Measurements from ENCODE around the gene LPIN1.
"Not testable (repeated sequence)": the region's sequence is repeated elsewhere in the genome, so short reads cannot be mapped to it uniquely, and the experiment has no call there.

LPIN1 gene

GRCh38 chr2:11836647-11837219 lies 90.3 kb downstream of the LPIN1 start:
- intact Hi-C loops (cut with DNase I), result no loop called here
- DNase-seq, result peak in 1 of 42 donors; percentile 8

- intact Hi-C loops (cut with DNase I), result no loop called here
- peak in 1 of 42 donors; percentile 6 for DNase-seq
These were observed 91.7 kb downstream of the LPIN1 start for GRCh38 chr2:11837875-11838734.

- intact Hi-C loops (cut with DNase I), result loop anchor here (5.0 kb wide), 1 partner anchor 862 kb away; no protein-coding TSS in a partner anchor
- DNase-seq, result peak in 1 of 42 donors; percentile 1
These were observed 93.5 kb downstream of the LPIN1 start for GRCh38 chr2:11839916-11840315.

- intact Hi-C loops (cut with DNase I), result loop anchor here (5.0 kb wide), 1 partner anchor 860 kb away; no protein-coding TSS in a partner anchor
- DNase-seq, result peak in 11 of 42 donors; percentile 16 to 60 (median 29)
These were observed 95.9 kb downstream of the LPIN1 start for GRCh38 chr2:11842336-11842735.

- intact Hi-C loops (cut with DNase I), result loop anchor here (5.0 kb wide), 1 partner anchor 858 kb away; no protein-coding TSS in a partner anchor
- DNase-seq, result not testable (repeated sequence)
These were observed 98.4 kb downstream of the LPIN1 start for GRCh38 chr2:11844798-11845197.

GRCh38 chr2:11847935-11848334 lies 101.5 kb downstream of the LPIN1 start:
- DNase-seq; intact Hi-C loops (cut with DNase I): not testable (repeated sequence)

GRCh38 chr2:11850082-11850481 lies 103.7 kb downstream of the LPIN1 start:
- intact Hi-C loops (cut with DNase I), result no loop called here
- DNase-seq, result peak; percentile 63 to 92 (median 84)

GRCh38 chr2:11852526-11853196 lies 106.2 kb downstream of the LPIN1 start:
- intact Hi-C loops (cut with DNase I), result no loop called here
- DNase-seq, result peak in 3 of 42 donors; percentile 18 to 49 (median 23)

GRCh38 chr2:11853197-11853588 lies 106.8 kb downstream of the LPIN1 start:
- intact Hi-C loops (cut with DNase I), result no loop called here

GRCh38 chr2:11855064-11855760 lies 108.8 kb downstream of the LPIN1 start:
- DNase-seq, result no peak
- intact Hi-C loops (cut with DNase I), result no loop called here

More at GRCh38 chr2:11853197-11853588, 106.8 kb downstream of the LPIN1 start:
- DNase-seq, result no peak

- no peak for DNase-seq
- intact Hi-C loops (cut with DNase I), result no loop called here
These were observed 109.7 kb downstream of the LPIN1 start for GRCh38 chr2:11856095-11856494.

- intact Hi-C loops (cut with DNase I), result no loop called here
- DNase-seq, result no peak
These were observed 112.5 kb downstream of the LPIN1 start for GRCh38 chr2:11858883-11859282.

GRCh38 chr2:11859975-11860374 lies 113.5 kb downstream of the LPIN1 start:
- intact Hi-C loops (cut with DNase I), result loop anchor here (10.0 kb wide), 2 partner anchors 855 to 1145 kb away; partner anchors contain the start of gene TRIB2

GRCh38 chr2:11861044-11861443 lies 114.6 kb downstream of the LPIN1 start:
- intact Hi-C loops (cut with DNase I), result loop anchor here (10.0 kb wide), 2 partner anchors 854 to 1144 kb away; partner anchors contain the start of gene TRIB2
- DNase-seq, result peak in 1 of 42 donors; percentile 12

More at GRCh38 chr2:11859975-11860374, 113.5 kb downstream of the LPIN1 start:
- DNase-seq, result not testable (repeated sequence)

- intact Hi-C loops (cut with DNase I), result loop anchor here (10.0 kb wide), 2 partner anchors 853 to 1143 kb away; partner anchors contain the start of gene TRIB2
- DNase-seq, result peak in 1 of 42 donors; percentile 36
These were observed 115.6 kb downstream of the LPIN1 start for GRCh38 chr2:11862049-11862448.

GRCh38 chr2:11863103-11863502 lies 116.7 kb downstream of the LPIN1 start:
- peak in 1 of 42 donors; percentile 28 for DNase-seq
- intact Hi-C loops (cut with DNase I), result loop anchor here (10.0 kb wide), 2 partner anchors 852 to 1142 kb away; partner anchors contain the start of gene TRIB2

- DNase-seq, result peak; percentile 68 to 93 (median 83)
- intact Hi-C loops (cut with DNase I), result loop anchor here (10.0 kb wide), 2 partner anchors 851 to 1141 kb away; partner anchors contain the start of gene TRIB2
These were observed 117.3 kb downstream of the LPIN1 start for GRCh38 chr2:11863513-11864328.
